Measurements from ENCODE around the gene RGL1.

The RGL1 gene

DNA sequence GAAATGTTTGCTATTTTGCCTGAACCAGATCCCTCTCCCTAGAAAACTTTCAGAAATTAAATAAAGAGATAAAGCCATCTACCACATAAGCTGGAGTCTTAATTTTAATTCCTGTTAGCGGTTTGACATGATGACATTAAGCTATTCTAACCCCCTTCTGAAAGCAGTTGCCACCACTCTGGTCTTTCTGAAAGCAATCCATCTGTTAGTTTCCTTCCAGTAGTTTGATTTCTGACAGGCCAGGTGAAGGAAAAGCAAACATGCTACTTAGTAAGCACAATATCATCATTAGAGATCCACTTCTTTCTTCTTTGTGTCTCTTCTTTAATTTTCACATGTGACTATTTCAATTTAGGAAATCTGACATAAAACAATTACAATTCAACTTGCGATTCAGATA is 39.9 kb downstream of the RGL1 start:
- DNase-seq (ENCODE audit: low read depth, low spot score), result no peak
- no peak overlapping the region for H3K4me3 ChIP-seq (ENCODE audit: low read length)

DNA sequence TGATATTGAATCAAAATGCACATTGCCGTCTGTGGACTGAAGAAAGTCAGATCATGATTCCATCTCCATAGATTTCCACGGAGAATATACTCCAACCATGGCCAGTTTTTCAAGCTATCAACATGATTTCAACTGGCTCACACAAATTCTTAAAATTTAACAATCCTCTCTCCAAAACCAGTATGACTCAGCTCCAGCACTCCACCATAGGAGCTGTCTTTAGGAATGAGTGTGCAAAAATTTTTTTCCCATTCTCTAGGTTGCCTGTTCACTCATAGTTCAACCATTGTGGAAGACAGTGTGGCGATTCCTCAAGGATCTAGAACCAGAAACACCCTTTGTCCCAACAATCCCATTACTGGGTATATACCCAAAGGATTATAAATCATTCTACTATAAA is 40.8 kb downstream of the RGL1 start:
- no peak for DNase-seq (ENCODE audit: low read depth, low spot score)
- no peak overlapping the region for H3K4me3 ChIP-seq (ENCODE audit: low read length)

DNA sequence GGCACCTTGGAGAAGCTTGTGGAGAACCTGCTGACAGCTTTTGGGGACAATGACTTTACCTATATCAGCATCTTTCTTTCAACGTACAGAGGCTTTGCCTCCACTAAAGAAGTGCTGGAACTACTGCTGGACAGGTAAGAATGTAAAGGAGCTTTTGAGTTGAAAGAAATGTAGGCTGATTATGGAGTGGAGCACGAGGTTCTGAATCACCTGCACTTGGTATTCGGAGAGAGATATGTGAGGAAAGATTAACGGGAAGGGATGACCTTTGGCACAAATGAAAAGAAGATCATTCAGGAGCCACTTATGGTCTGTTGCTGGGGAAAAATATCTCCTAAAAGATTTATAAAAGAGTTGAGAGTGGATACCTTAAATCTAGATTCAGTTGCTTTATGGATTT is 42.7 kb downstream of the RGL1 start:
- no peak overlapping the region for H3K4me3 ChIP-seq (ENCODE audit: low read length)
- DNase-seq (ENCODE audit: low read depth, low spot score), result no peak

DNA sequence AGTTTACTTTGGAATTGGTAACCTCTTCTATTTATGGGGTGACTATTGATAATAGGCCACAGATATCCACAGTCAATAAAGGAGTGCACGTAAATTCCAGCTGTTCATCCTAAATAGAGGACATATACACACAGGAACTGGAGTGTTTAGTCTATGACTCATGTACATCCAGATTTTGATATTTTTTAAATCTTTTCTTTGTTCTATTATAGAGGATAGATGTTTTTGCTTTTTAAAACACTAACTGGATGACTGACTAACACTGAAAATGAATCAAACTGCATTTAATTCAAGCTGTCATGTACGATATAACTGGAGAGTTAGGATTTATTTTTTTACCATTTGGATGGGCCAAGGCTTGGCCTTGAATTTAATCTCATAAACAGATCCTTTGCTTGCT is 45.9 kb downstream of the RGL1 start:
- no peak overlapping the region for H3K4me3 ChIP-seq (ENCODE audit: low read length)
- no peak for DNase-seq (ENCODE audit: low read depth, low spot score)

DNA sequence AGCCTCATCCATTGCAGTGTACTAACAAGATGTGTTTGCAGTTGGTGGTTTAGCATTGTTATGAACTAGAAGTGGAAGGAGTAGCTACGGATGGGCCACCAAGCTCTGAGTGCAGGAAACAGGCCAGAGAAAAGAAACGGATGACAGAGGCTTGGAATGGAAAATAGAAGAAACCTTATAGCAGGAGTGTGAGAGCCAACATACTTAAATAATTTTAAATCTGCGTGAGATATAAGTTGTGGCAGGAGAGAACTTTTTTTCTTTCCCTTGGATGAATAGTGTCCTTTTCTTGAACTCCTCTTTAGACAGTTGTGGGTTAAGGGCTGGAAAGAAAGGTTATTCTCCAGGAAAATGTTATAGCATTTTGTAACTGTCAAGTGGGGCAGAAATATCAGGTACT is 54.2 kb downstream of the RGL1 start:
- DNase-seq (ENCODE audit: low read depth, low spot score), result no peak
- H3K4me3 ChIP-seq (ENCODE audit: low read length), result no peak overlapping the region

DNA sequence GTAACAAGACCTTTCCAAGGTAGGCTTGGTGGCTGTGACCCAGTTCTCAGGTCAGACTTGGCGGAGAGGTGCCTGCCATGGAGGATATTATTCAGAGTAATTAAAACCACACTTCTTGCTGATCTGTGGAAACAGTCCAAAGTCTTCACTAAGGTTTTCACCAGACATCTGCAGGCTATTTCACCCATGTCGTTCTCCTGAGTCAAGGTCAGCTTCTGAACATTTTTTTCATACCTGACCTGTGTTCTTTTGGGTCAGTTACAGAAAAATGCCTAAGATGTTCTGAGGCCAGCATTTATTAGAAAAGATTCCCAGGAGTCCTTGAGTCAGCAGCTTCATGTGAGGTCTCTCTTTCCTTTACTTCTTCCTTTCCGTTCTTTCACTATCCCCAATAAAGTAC is 54.9 kb downstream of the RGL1 start:
- DNase-seq (ENCODE audit: low read depth, low spot score), result no peak
- no peak overlapping the region for H3K4me3 ChIP-seq (ENCODE audit: low read length)

DNA sequence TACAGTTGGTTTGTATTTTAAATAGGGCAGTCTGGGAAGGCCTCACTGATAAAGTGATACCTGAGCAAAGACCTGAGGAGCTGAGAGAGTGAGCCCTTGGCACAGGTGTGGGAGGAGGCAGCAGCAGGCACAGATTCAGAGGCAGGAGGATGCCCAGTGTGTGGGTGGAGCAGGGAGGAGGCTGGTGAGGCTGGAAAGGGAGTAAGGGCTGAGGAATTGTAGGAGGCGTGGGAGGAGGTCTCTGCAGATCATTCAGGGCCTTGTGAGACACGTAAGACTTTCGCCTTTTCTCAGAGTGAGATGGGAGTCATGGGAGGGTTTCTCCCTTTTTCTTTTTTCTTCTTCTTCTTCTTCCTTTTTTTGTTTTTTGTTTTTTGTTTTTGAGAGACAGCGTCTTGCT is 58.0 kb downstream of the RGL1 start:
- no peak for DNase-seq (ENCODE audit: low read depth, low spot score)
- no peak overlapping the region for H3K4me3 ChIP-seq (ENCODE audit: low read length)

DNA sequence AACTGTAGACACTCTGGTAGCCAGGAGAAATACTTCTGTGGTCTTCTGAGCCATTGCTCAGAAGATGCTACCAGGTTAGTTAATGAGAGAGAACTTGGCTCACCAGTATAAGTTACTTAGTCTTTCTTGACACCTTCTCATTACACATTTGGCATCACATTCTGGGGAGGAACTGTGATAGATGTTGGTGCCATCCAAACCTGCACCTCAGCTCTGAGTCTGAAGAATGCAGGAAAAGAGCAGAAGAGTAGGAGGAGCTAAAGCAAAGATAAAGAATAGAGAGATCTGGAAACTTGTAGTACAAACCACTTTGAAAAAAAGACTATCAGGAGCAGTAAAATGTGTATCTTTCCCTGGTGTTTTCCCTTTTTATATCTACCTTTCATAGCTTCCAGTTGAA is 58.9 kb downstream of the RGL1 start:
- DNase-seq (ENCODE audit: low read depth, low spot score), result no peak
- H3K4me3 ChIP-seq (ENCODE audit: low read length), result no peak overlapping the region

DNA sequence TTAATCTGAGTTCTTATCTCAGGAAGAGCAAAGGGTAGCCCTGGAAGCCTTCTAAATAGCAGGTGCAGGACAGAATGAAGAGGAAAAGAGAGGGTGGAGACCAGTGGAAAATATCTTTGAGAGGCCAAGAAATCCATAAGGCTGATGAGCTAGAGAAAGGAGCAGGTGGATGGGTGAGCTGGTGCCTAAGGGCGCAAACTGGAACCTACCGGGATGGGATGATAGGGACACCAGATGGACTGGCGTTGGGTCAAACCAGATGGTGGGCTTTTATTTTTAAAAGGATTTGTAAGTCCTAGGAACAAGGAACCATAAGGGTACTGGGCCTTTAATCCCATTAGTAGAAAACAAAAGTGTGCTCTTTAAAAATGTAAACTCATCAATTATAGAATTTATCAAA is 59.7 kb downstream of the RGL1 start:
- no peak for DNase-seq (ENCODE audit: low read depth, low spot score)
- no peak overlapping the region for H3K4me3 ChIP-seq (ENCODE audit: low read length)

DNA sequence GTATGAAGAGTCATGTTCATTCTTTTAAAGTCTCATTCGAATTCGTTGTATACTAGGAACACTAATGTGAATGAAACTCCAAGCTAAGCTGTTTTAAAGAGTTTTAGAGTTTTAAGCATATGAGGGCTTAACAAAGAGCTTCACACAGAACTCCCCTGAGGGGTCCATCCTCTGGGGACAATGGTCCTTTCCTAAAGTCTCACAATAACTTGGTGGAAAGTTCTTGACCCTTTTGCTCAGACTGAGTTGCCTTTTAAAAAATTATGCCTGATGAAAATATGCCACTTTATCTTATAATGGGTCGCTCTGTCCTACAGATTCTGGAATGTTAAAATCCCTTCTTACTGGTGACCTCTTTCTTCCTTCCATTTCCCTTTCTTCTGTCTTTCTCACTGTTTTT is 64.3 kb downstream of the RGL1 start:
- DNase-seq (ENCODE audit: low read depth, low spot score), result no peak
- H3K4me3 ChIP-seq (ENCODE audit: low read length), result no peak overlapping the region

DNA sequence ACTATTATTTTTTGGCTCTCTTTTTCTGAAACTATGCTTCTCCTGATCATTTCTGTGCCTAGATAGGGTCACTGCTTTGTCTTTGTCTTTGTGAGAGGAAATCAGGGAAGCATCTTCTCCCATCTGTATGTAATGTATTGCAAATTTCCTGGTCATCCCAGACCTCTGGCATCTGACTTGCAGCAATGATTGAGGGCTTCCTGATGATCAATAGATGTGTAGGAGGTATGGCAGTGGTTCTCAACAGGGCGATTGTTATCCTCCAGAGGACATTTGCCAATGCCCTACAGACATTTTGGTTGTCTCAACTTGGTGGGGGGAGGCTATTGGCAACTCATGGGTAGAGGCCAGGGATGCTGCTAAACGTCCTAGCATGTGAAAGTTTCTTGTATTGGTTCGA is 64.7 kb downstream of the RGL1 start:
- no peak overlapping the region for H3K4me3 ChIP-seq (ENCODE audit: low read length)

DNA sequence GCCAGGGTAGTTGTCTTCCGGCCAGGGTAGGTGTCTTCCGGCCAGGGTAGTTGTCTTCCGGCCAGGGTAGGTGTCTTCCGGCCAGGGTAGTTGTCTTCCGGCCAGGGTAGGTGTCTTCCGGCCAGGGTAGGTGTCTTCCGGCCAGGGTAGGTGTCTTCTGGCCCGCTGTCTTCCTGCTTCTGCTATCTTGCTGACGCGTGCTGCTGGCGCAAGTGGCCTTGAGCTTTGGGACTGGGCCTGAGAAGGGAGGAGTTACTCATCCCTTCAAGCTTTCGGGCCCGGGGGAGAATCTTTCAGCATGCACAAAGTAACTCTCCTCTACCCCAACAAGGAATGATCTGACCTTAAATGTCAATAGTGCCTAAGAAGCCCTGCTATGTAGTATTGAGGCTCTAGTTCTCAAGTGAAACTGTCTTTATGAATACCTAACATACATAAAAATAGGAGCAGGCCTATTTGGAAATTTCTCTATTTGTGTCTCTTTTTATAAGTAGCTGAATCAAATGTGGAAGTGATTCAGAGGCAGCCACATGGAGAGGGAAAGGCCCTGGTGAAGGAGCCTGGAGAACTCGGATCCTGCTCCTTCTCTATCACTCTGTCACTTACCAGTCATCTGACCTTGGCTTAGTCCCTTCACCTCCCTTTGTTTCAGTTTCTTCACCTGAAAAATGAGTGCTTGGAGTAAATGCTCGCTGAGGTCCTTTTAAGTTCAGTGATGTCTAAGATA is 65.6 kb downstream of the RGL1 start:
- DNase-seq (ENCODE audit: low read depth, low spot score), result no peak
- H3K4me3 ChIP-seq (ENCODE audit: low read length), result no peak overlapping the region

More for the DNA sequence above, 64.7 kb downstream of the RGL1 start:
- no peak for DNase-seq (ENCODE audit: low read depth, low spot score)

DNA sequence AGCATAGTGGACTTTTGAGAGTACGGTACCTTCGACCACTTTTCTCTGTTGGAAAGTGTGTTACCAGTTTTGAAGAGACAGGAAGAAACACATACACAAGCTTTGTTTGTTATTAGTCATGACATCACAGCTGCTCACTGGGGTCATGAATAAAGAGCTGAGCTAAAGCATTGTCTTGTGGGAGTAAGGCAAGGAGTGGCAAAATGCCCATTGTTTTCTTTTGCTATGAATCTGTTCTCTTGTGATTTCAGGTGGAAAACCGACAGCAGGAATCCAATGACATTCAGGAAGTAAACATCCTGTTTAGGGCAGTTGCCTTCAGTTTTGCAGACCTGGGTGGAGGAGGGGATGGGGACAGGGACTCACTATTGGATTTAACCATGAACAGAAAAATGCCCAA is 66.2 kb downstream of the RGL1 start:
- H3K4me3 ChIP-seq (ENCODE audit: low read length), result no peak overlapping the region

DNA sequence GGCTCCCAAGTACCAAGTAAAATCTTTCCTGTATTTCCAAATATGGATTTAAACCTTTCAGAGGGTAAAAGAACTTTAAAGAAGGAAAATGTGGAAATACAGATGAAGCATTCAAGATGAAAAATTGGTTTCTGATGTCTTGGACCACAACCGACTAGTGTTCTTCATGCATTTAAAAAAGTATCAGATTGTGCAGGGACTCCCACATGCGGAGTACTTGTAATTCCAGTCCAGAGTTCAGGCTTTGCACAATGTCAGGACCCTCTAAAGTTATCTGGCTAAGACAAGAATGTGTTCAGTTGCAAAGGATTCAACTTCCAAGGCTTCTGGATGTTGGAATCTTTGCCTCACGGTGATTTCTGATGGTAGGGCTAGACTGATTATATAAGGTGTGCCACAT is 66.7 kb downstream of the RGL1 start:
- DNase-seq (ENCODE audit: low read depth, low spot score), result no peak
- no peak overlapping the region for H3K4me3 ChIP-seq (ENCODE audit: low read length)

More for the DNA sequence above, 66.2 kb downstream of the RGL1 start:
- no peak for DNase-seq (ENCODE audit: low read depth, low spot score)

DNA sequence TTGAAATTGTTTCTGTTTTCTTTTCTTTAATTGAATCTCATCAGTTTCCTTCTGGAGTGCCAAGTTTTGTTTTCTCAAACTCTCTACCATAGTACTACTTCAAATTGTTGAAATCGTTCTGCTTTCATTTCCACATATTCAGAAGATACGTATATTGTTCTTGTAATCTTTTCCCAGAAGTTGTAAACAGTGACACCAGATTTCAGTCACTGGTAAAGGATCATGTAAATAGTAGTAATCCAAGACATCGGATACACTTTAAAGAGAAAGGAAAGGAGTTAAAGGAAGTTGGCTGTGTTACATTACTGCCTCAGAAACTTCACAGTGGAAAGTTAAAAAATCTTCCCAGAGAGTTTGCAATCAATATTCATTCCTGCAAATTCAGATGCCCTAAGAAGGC is 67.5 kb downstream of the RGL1 start:
- no peak overlapping the region for H3K4me3 ChIP-seq (ENCODE audit: low read length)
- no peak for DNase-seq (ENCODE audit: low read depth, low spot score)

DNA sequence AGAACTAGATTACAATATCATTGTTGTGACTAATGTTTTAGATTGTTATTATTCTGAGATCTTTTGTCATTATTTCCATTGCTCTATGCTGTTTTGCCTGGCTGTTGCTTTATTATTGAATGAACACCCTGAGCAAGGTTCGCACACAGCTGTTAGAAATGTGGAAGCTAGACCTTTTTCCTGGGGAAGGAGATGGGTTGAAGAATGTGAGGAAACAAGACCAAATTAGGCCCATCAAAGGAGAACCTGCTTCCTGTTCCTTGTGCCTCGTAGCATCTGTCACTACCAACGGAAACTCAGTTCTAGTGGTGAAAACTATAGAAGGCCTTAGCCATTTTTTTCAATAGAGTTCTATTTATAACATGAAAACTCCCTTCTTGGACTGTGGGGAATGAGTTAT is 68.7 kb downstream of the RGL1 start:
- DNase-seq (ENCODE audit: low read depth, low spot score), result peak; percentile 83
- no peak overlapping the region for H3K4me3 ChIP-seq (ENCODE audit: low read length)

DNA sequence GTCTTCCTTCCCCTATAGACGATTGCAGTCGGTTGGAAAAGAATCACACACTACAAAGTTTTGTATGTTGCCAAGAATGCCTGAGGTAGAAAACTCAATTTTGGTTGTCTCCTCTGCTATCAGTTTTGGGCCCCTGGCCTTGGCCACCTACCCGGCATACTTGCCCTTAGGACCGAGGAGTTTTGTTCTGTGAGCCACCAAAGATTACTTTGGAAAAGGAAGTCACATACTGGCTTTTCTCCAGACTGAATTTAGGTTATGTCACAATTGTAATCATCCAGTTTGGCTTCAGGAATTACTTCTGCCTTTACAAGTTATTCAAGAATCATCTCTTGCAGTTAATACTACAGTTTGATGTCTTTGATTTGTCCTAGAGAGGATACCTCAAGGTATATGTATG is 71.4 kb downstream of the RGL1 start:
- no peak for DNase-seq (ENCODE audit: low read depth, low spot score)
- no peak overlapping the region for H3K4me3 ChIP-seq (ENCODE audit: low read length)

DNA sequence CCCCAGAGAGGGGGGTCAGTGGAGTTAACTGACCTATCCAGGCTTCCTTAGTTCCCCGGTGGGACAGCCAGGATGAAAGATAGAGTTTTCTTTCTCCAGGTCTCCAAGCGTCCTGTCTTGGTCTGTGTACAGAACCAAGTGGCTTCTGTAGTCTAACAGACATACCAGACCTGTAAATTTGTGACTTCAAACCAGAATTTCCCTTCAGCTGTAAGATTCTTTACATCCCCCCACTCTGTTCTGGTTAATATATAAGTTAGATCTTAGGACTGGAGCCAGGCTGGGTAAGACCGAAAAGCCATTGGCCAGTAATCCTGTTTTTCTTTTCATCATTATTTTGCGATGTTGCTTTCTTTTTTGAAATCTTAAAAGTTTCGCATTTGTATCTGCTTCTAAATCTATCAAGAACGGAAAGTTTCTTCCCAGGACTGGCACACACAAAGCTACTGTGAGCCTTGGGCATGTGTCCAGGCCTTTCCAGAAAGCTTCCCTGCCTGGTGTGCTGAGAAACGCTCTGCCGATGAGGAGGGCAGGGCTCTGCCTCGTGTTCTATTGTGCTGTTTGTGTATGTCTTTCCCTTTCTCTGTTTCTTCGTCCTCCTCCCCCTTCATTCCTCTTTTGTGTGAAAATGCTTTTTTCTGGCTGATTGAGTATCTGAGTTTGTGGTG is 72.3 kb downstream of the RGL1 start:
- H3K4me3 ChIP-seq (ENCODE audit: low read length), result no peak overlapping the region
- no peak for DNase-seq (ENCODE audit: low read depth, low spot score)

DNA sequence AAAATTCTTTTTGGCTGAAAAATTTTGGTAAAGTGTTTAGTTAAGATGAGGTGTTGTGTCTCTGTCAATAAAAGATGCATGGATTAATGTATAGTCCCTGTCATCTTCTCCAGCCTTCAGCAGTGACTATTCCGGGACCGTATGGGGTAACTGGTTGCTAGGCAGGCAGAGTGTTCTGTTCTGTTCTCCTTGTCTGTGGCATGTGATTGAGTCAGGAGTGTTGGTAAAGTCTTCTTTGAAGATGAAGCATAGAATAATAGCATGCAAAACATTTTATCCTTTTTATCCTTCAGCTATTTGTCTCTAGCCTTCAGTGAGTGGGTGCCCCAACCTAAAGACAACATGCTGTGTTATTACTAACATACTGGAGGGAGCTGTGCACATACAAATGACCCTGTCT is 74.6 kb downstream of the RGL1 start:
- DNase-seq (ENCODE audit: low read depth, low spot score), result no peak
- H3K4me3 ChIP-seq (ENCODE audit: low read length), result no peak overlapping the region

DNA sequence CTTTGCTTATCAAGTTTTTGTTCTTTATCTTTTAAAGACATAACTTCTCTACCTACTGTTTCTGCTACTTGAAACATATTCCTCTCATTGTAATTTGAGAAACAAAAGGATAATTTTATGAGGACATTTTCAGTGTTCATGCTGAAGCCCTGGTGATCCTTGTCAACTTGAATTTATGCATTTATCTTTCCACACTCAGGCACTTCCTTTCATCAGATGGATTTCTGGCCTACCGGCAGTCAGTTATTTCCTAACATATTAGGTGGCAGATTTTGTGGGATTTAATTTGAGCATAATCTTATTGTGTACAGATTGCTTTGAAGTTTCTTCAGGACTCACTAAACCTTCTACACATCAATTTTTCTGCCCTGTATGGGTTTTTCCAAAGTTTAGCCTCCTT is 75.0 kb downstream of the RGL1 start:
- no peak overlapping the region for H3K4me3 ChIP-seq (ENCODE audit: low read length)
- no peak for DNase-seq (ENCODE audit: low read depth, low spot score)
